GM23338 (cell line): ENCODE data around the gene NTRK3. TPM values are rescaled to one million over a fixed set of nuclear protein-coding genes. Genes with fewer than 3 reads are reported as not detected.

Experiments used
- ATAC-seq: fragments of 200-7000 bp; cut with Tn5 transposase; 3 replicates; pipeline ENCODE4 v1.9.1; 2020
- DNase-seq: peaks from one replicate; pipeline ENCODE4 v3.0.0-alpha.2; 2015; ENCODE audit warnings: low spot score
- H2AFZ ChIP-seq: fragments of 200-600 bp; sonication (generic); 2 replicates; pipeline ENCODE4 v1.8.0; 2016; ENCODE audit warnings: antibody characterized with exemption, mild to moderate bottlenecking, moderate library complexity
- H3F3A ChIP-seq: fragments of 200-600 bp; sonication (generic); replicated peaks from 2 replicates; pipeline ENCODE4 v1.8.0; 2017; ENCODE audit warnings: antibody characterized with exemption, mixed run types, low read depth
- H3K27ac ChIP-seq: fragments of 200-600 bp; sonication (generic); 2 replicates; pipeline ENCODE4 v1.6.1; 2016; ENCODE audit warnings: low read depth
- H3K27me3 ChIP-seq: fragments of 200-600 bp; sonication (generic); 2 replicates; pipeline ENCODE4 v1.8.0; 2016; ENCODE audit warnings: mild to moderate bottlenecking, mixed run types, moderate library complexity; ENCODE audit not compliant: insufficient read depth
- H3K36me3 ChIP-seq: fragments of 200-600 bp; sonication (generic); 2 replicates; pipeline ENCODE4 v1.8.0; 2016; ENCODE audit warnings: mild to moderate bottlenecking; ENCODE audit not compliant: insufficient read depth
- H3K4me1 ChIP-seq: fragments of 200-600 bp; sonication (generic); 2 replicates; pipeline ENCODE4 v1.8.0; 2016; ENCODE audit warnings: mild to moderate bottlenecking, moderate library complexity; ENCODE audit not compliant: insufficient read depth
- H3K4me2 ChIP-seq: fragments of 200-600 bp; sonication (generic); 2 replicates; pipeline ENCODE4 v1.7.1; 2017; ENCODE audit warnings: mixed run types
- H3K4me3 ChIP-seq: fragments of 200-600 bp; sonication (generic); 2 replicates; pipeline ENCODE4 v1.6.1; 2016; ENCODE audit warnings: mixed run types
- H3K79me2 ChIP-seq: fragments of 200-600 bp; sonication (generic); replicated peaks from 2 replicates; pipeline ENCODE4 v1.8.0; 2017; ENCODE audit warnings: mild to moderate bottlenecking; ENCODE audit not compliant: insufficient read depth
- H3K9me2 ChIP-seq: fragments of 200-600 bp; sonication (generic); 2 replicates; pipeline ENCODE4 v1.8.0; 2017; ENCODE audit not compliant: insufficient read depth
- H4K20me1 ChIP-seq: fragments of 200-600 bp; sonication (generic); replicated peaks from 2 replicates; pipeline ENCODE4 v1.8.0; 2017; ENCODE audit warnings: mild to moderate bottlenecking; ENCODE audit not compliant: insufficient read depth
- H3K27ac Mint-ChIP-seq: 2 replicates; pipeline ENCODE4 v1.8.0; 2020; ENCODE audit warnings: inconsistent platforms, mild to moderate bottlenecking, moderate library complexity, mixed read lengths
- H3K27me3 Mint-ChIP-seq: 3 replicates; pipeline ENCODE4 v1.8.0; 2022; ENCODE audit warnings: low read depth, mild to moderate bottlenecking, moderate library complexity, mixed read lengths, inconsistent platforms; ENCODE audit not compliant: insufficient read depth, poor library complexity
- H3K36me3 Mint-ChIP-seq: 3 replicates; pipeline ENCODE4 v1.8.0; 2021; ENCODE audit warnings: low read depth, mild to moderate bottlenecking, inconsistent platforms, moderate library complexity, mixed read lengths
- H3K4me1 Mint-ChIP-seq: 3 replicates; pipeline ENCODE4 v1.8.0; 2020; ENCODE audit warnings: mild to moderate bottlenecking, inconsistent platforms, mixed read lengths
- H3K4me3 Mint-ChIP-seq: 3 replicates; pipeline ENCODE4 v1.8.0; 2021; ENCODE audit warnings: moderate library complexity, mild to moderate bottlenecking, inconsistent platforms, mixed read lengths
- H3K9me3 Mint-ChIP-seq: 3 replicates; pipeline ENCODE4 v1.8.0; 2020; ENCODE audit warnings: moderate library complexity, mild to moderate bottlenecking, inconsistent platforms, mixed read lengths
- CREB1 ChIP-seq: fragments of 250-450 bp; sonication (Bioruptor Pico); IDR thresholded peaks from 2 replicates; pipeline ENCODE4 v1.5.0; 2020; ENCODE audit warnings: low read depth, mild to moderate bottlenecking, moderate library complexity
- EZH2phosphoT487 ChIP-seq: fragments of 200-600 bp; sonication (generic); IDR thresholded peaks from one replicate; pipeline ENCODE4 v1.8.1; 2018; ENCODE audit warnings: antibody characterized with exemption; ENCODE audit not compliant: unreplicated experiment
- JUNB ChIP-seq: IDR thresholded peaks from one replicate; pipeline ENCODE4 v1.6.1; 2016; ENCODE audit warnings: antibody characterized with exemption; ENCODE audit not compliant: unreplicated experiment
- NANOG ChIP-seq: IDR thresholded peaks from 2 replicates; pipeline ENCODE4 v1.6.1; 2016; ENCODE audit warnings: antibody characterized with exemption, borderline replicate concordance
- POLR2AphosphoS5 ChIP-seq: IDR thresholded peaks from 2 replicates; pipeline ENCODE4 v1.6.1; 2016; ENCODE audit warnings: antibody characterized with exemption, low read depth
- STAT1 ChIP-seq: IDR thresholded peaks from one replicate; pipeline ENCODE4 v1.6.1; 2016; ENCODE audit warnings: antibody characterized with exemption; ENCODE audit not compliant: unreplicated experiment
- polyA plus RNA-seq: library from polyadenylated mRNA; unstranded; fragments of >200 nt; fragmentation: Nextera tagmentation; extraction: Ambion mirVana; gene quantifications from 2 replicates; pipeline ENCODE4 v1.2.1, GENCODE V29; 2016
- total RNA-seq: library from RNA; depleted of rRNA; stranded (reverse); fragments of >200 nt; shearing (Covaris generic); gene quantifications from 2 replicates; pipeline ENCODE4 v1.2.3, GENCODE V29; 2014
- TF ChIP-seq, protein P1 (sequence below): IDR thresholded peaks from 2 replicates; pipeline ENCODE4 v1.6.1; 2016; ENCODE audit warnings: antibody characterized with exemption
- TF ChIP-seq, protein P2 (sequence below), 2 experiments: fragments of 200-600 bp in 1 of 2; sonication (generic) in 1 of 2; conservative IDR thresholded peaks; 2 replicates each; pipeline versions ENCODE4 v1.5.1 to v1.6.1; 2016 to 2017; ENCODE audit warnings: antibody characterized with exemption in 2 of 2, low read depth in 2 of 2, mild to moderate bottlenecking in 2 of 2, moderate library complexity in 1 of 2
- TF ChIP-seq, protein P3 (sequence below): IDR thresholded peaks from one replicate; pipeline ENCODE4 v1.6.1; 2018; ENCODE audit warnings: antibody characterized with exemption; ENCODE audit not compliant: unreplicated experiment

NTRK3 gene
- total and polyA plus RNA-seq, 2 experiments from 2014 or later, result 3.1 to 5.3 TPM

GRCh38 chr15:87866961-87867360 lies 389.6 kb downstream of the NTRK3 start (continued):
- TF ChIP-seq STAT1 (no peak), JUNB (no peak), EZH2phosphoT487 (no peak), POLR2AphosphoS5 (no peak), CREB1 (CRISPR knock-in tag) (no peak), NANOG (no peak)
- TF ChIP-seq, protein P1, sequence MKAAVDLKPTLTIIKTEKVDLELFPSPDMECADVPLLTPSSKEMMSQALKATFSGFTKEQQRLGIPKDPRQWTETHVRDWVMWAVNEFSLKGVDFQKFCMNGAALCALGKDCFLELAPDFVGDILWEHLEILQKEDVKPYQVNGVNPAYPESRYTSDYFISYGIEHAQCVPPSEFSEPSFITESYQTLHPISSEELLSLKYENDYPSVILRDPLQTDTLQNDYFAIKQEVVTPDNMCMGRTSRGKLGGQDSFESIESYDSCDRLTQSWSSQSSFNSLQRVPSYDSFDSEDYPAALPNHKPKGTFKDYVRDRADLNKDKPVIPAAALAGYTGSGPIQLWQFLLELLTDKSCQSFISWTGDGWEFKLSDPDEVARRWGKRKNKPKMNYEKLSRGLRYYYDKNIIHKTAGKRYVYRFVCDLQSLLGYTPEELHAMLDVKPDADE, result no peak
- TF ChIP-seq, protein P2, sequence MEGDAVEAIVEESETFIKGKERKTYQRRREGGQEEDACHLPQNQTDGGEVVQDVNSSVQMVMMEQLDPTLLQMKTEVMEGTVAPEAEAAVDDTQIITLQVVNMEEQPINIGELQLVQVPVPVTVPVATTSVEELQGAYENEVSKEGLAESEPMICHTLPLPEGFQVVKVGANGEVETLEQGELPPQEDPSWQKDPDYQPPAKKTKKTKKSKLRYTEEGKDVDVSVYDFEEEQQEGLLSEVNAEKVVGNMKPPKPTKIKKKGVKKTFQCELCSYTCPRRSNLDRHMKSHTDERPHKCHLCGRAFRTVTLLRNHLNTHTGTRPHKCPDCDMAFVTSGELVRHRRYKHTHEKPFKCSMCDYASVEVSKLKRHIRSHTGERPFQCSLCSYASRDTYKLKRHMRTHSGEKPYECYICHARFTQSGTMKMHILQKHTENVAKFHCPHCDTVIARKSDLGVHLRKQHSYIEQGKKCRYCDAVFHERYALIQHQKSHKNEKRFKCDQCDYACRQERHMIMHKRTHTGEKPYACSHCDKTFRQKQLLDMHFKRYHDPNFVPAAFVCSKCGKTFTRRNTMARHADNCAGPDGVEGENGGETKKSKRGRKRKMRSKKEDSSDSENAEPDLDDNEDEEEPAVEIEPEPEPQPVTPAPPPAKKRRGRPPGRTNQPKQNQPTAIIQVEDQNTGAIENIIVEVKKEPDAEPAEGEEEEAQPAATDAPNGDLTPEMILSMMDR (conservative IDR thresholded peaks at IDR 0.05; ENCODE audit: low read depth in 2 of 2), result no peak

GRCh38 chr15:87863152-87863551 lies 393.4 kb downstream of the NTRK3 start:
- Histone ChIP-seq H3K27me3 (no peaks in the 10 kb centered on the region), H3K4me2 (no peak overlapping the region), H3K79me2 (no peaks in the 10 kb centered on the region), H3K36me3 (no peaks in the 10 kb centered on the region), H3F3A (no peaks in the 10 kb centered on the region), H3K4me1 (no peaks in the 10 kb centered on the region), H3K27ac (no peak overlapping the region), H3K4me3 (no peak overlapping the region), H4K20me1 (no peaks in the 10 kb centered on the region), H2AFZ (no peak overlapping the region), H3K9me2 (no peaks in the 10 kb centered on the region)
- peak; percentile 78 for DNase-seq
- no peaks in the 10 kb centered on the region for H3K27me3 Mint-ChIP-seq
- H3K36me3 Mint-ChIP-seq, result no peaks in the 10 kb centered on the region
- peaks cover 3% of the 10 kb centered on the region; the same call in 2 of the 3 replicates for H3K4me1 Mint-ChIP-seq
- H3K27ac Mint-ChIP-seq, result no peak overlapping the region
- no peak overlapping the region for H3K4me3 Mint-ChIP-seq
- TF ChIP-seq, protein P3, sequence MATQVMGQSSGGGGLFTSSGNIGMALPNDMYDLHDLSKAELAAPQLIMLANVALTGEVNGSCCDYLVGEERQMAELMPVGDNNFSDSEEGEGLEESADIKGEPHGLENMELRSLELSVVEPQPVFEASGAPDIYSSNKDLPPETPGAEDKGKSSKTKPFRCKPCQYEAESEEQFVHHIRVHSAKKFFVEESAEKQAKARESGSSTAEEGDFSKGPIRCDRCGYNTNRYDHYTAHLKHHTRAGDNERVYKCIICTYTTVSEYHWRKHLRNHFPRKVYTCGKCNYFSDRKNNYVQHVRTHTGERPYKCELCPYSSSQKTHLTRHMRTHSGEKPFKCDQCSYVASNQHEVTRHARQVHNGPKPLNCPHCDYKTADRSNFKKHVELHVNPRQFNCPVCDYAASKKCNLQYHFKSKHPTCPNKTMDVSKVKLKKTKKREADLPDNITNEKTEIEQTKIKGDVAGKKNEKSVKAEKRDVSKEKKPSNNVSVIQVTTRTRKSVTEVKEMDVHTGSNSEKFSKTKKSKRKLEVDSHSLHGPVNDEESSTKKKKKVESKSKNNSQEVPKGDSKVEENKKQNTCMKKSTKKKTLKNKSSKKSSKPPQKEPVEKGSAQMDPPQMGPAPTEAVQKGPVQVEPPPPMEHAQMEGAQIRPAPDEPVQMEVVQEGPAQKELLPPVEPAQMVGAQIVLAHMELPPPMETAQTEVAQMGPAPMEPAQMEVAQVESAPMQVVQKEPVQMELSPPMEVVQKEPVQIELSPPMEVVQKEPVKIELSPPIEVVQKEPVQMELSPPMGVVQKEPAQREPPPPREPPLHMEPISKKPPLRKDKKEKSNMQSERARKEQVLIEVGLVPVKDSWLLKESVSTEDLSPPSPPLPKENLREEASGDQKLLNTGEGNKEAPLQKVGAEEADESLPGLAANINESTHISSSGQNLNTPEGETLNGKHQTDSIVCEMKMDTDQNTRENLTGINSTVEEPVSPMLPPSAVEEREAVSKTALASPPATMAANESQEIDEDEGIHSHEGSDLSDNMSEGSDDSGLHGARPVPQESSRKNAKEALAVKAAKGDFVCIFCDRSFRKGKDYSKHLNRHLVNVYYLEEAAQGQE, result peak; percentile 87
- no peak for TF ChIP-seq EZH2phosphoT487
- H3K9me3 Mint-ChIP-seq, result no peaks in the 10 kb centered on the region
- ATAC-seq, result peak; percentile 87
